Stimulated activated naive CD8-positive, alpha-beta T cell treated with anti-CD3 and anti-CD28 coated beads, Interleukin-15, Interleukin-2, amounts not matched to agents 100 U/mL and 50 U/mL, for 24 hours (primary cell): ENCODE results near the gene GNAQ.
A peak's percentile ranks its signal among the peaks of the same experiment; 100 is the strongest.

Experiments
- ATAC-seq: fragments of 150-1000 bp; cut with Tn5 transposase; one replicate; pipeline ENCODE4 v1.10.0; 2021
- DNase-seq: peaks from one replicate; pipeline ENCODE4 v3.0.0; 2021

Gene GNAQ

GRCh38 chr9:77843871-77844155 lies 187.8 kb downstream of the GNAQ start:
- no peak for ATAC-seq

GRCh38 chr9:77843076-77843870 lies 188.3 kb downstream of the GNAQ start:
- no peak for ATAC-seq
- DNase-seq = no peak

More at GRCh38 chr9:77843871-77844155, 187.8 kb downstream of the GNAQ start:
- DNase-seq = no peak

- ATAC-seq (peak; percentile 66), DNase-seq (no peak)
Measured at GRCh38 chr9:77841739-77842386, 189.7 kb downstream of the GNAQ start.

- DNase-seq (no peak), ATAC-seq (no peak)
Measured at GRCh38 chr9:77839459-77840140, 192.0 kb downstream of the GNAQ start.

GRCh38 chr9:77838986-77839385 lies 192.6 kb downstream of the GNAQ start:
- no peak for DNase-seq
- ATAC-seq = no peak

GRCh38 chr9:77834898-77835488 lies 196.6 kb downstream of the GNAQ start:
- DNase-seq = no peak
- no peak for ATAC-seq

GRCh38 chr9:77833561-77834429 lies 197.8 kb downstream of the GNAQ start:
- DNase-seq (no peak), ATAC-seq (no peak)

- DNase-seq = no peak
- ATAC-seq = no peak
Measured at GRCh38 chr9:77832639-77833038, 199.0 kb downstream of the GNAQ start.

GRCh38 chr9:77831781-77832180 lies 199.8 kb downstream of the GNAQ start:
- ATAC-seq (no peak), DNase-seq (no peak)

GRCh38 chr9:77830618-77831285 lies 200.9 kb downstream of the GNAQ start:
- DNase-seq = no peak
- no peak for ATAC-seq

GRCh38 chr9:77829420-77829819 lies 202.2 kb downstream of the GNAQ start:
- no peak for ATAC-seq
- no peak for DNase-seq

- DNase-seq (no peak), ATAC-seq (no peak)
Measured at GRCh38 chr9:77827104-77827784, 204.4 kb downstream of the GNAQ start.

- ATAC-seq = no peak
- no peak for DNase-seq
Measured at GRCh38 chr9:77826621-77827020, 205.0 kb downstream of the GNAQ start.

GRCh38 chr9:77826116-77826515 lies 205.5 kb downstream of the GNAQ start:
- DNase-seq (no peak), ATAC-seq (no peak)

GRCh38 chr9:77825361-77825760 lies 206.2 kb downstream of the GNAQ start:
- no peak for DNase-seq
- no peak for ATAC-seq

GRCh38 chr9:77820293-77820954 lies 211.2 kb downstream of the GNAQ start:
- ATAC-seq (peak; percentile 49), DNase-seq (no peak)

- ATAC-seq (no peak), DNase-seq (no peak)
Measured at GRCh38 chr9:77819657-77820056, 212.0 kb downstream of the GNAQ start.

- DNase-seq (no peak), ATAC-seq (no peak)
Measured at GRCh38 chr9:77817590-77818311, 213.9 kb downstream of the GNAQ start.

- ATAC-seq = peak; percentile 23
- DNase-seq = no peak
Measured at GRCh38 chr9:77816641-77817341, 214.8 kb downstream of the GNAQ start.
